ENCODE measurements around the gene COQ3. TPM values are rescaled to one million over a fixed set of nuclear protein-coding genes. Genes with fewer than 3 reads are reported as not detected.
A peak's percentile ranks its signal among the peaks of the same experiment; 100 is the strongest.

COQ3 gene
- total and polyA plus RNA-seq, 12 donors: 22.4 to 41.5 (median 33.4) TPM

DNA sequence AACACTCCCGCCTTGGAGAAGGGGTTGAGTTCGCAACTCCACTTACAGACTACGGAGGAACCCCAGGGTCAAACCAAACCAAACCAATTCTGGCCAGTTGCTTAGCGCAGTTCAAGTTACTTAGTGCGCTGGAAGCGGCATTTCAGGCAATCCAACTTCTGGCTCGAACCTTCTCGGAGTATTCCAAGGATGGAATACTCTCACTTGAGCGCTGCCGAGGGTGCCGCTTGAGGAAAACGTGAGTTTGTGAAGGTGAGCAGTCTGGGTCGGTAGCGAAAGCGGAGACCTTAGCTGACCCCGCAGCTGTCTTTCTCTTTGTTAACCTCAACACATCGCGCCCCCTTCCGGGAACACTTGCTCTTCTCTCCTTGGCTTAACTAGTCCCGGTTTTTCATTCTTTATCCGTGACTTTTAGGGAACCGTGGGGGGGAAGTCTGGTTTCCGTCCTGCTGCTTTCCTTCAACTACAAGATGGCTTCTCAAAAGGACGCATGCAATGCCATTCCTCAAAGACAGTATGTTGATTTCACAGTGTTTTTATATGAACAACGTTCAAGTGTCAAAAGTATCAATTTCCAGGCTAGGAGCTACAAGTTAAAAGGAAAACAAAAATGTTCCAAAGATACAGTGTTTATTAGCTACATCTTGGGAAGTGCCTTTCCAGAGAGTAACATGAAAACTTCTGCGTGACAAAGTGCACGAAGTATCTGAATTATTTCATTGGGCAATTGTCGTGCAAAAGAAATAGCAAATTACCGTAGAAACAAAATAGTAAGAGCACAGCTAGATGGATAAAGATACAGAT lies 31.9 kb upstream of the COQ3 start:
- TF ChIP-seq, protein P1, sequence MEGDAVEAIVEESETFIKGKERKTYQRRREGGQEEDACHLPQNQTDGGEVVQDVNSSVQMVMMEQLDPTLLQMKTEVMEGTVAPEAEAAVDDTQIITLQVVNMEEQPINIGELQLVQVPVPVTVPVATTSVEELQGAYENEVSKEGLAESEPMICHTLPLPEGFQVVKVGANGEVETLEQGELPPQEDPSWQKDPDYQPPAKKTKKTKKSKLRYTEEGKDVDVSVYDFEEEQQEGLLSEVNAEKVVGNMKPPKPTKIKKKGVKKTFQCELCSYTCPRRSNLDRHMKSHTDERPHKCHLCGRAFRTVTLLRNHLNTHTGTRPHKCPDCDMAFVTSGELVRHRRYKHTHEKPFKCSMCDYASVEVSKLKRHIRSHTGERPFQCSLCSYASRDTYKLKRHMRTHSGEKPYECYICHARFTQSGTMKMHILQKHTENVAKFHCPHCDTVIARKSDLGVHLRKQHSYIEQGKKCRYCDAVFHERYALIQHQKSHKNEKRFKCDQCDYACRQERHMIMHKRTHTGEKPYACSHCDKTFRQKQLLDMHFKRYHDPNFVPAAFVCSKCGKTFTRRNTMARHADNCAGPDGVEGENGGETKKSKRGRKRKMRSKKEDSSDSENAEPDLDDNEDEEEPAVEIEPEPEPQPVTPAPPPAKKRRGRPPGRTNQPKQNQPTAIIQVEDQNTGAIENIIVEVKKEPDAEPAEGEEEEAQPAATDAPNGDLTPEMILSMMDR (IDR thresholded peaks at IDR 0.05): peak in 7 of 9 donors; percentile 17 to 58 (median 47)
- H3K27ac ChIP-seq: peak overlapping the region; percentile 89 to 98 (median 96)
- DNase-seq (peak; percentile 79 to 85), ATAC-seq (peak; percentile 82 to 90 (median 86))
- intact Hi-C loops (cut with DNase I): loop anchor here in 4 of 10 donors (5.0 to 10.0 kb wide), 4 partner anchors 34 to 139 kb away; partner anchors contain the start of genes USP45 (in 4 of the 4), CCNC (in 1 of the 4) and COQ3 (in 1 of the 4)
- H3K27me3 ChIP-seq: no peaks in the 10 kb centered on the region
- 1 to 3% methylated on average over 29 of the region's 29 CpGs for WGBS, 2 donors
- H3K9me3 ChIP-seq: no peaks in the 10 kb centered on the region
- H3K4me1 ChIP-seq: peaks cover 7 to 56% (median 54%) of the 10 kb centered on the region in 9 donors
- H3K36me3 ChIP-seq: peaks cover 0 to 18% (median 0%) of the 10 kb centered on the region in 9 donors
- peak overlapping the region; percentile 60 to 95 (median 78) for H3K4me3 ChIP-seq

- intact Hi-C loops (cut with DNase I): loop anchor here in 4 of 10 donors (5.0 to 10.0 kb wide), 4 partner anchors 33 to 140 kb away; partner anchors contain the start of genes USP45 (in 4 of the 4), CCNC (in 1 of the 4) and COQ3 (in 1 of the 4)
- Histone ChIP-seq H3K27me3 (no peaks in the 10 kb centered on the region), H3K4me3 (peak within 1 kb of the TSS; percentile 60 to 95 (median 78)), H3K9me3 (no peaks in the 10 kb centered on the region), H3K4me1 (peaks cover 7 to 65% (median 62%) of the 10 kb centered on the region in 9 donors), H3K36me3 (peaks cover 0 to 13% (median 0%) of the 10 kb centered on the region in 9 donors), H3K27ac (peak within 1 kb of the TSS; percentile 89 to 98 (median 96))
- peak; percentile 77 to 97 for DNase-seq
- TF ChIP-seq, protein P1 (IDR thresholded peaks at IDR 0.05): no peak
- WGBS, 2 donors: 0% methylated on average over 53 of the region's 53 CpGs
- peak; percentile 95 to 99 (median 96) for ATAC-seq
These were observed 31.0 kb upstream of the COQ3 start, which contains the start of gene PNISR for GRCh38 chr6:99424761-99425646. PNISR (minus strand) TSS chr6:99425308; CDS start chr6:99414659, 10,649 bp downstream.

DNA sequence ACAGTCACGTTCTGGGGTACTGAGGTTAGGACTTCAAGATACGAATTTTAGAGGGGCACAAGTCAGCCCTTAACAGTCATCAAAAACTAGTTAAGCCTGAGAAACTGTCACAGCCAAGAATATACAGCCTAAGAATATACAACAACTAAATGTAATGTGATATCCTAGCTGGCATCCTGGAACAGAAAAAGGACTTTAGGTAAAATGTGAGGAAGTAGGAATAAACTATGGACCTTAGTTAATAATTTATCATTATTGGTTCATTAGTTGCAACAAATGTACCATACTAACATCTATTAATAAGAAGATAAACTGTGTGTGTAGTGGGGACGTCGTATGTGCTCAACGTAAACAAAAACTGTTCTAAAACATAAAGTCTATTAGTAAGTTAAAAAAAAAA lies 30.0 kb upstream of the COQ3 start:
- ATAC-seq: no peak
- Histone ChIP-seq H3K4me3 (peak overlapping the region in 9 of 10 donors; percentile 60 to 95 (median 79)), H3K27ac (peak overlapping the region in 7 of 10 donors; percentile 95 to 98 (median 96)), H3K36me3 (peaks cover 0 to 13% (median 0%) of the 10 kb centered on the region in 9 donors), H3K9me3 (no peaks in the 10 kb centered on the region), H3K4me1 (peaks cover 7 to 74% (median 70%) of the 10 kb centered on the region in 9 donors), H3K27me3 (no peaks in the 10 kb centered on the region)
- DNase-seq: no peak
- TF ChIP-seq, protein P1 (IDR thresholded peaks at IDR 0.05): no peak
- 47 to 51% methylated on average over 5 of the region's 5 CpGs for WGBS, 2 donors
- intact Hi-C loops (cut with DNase I): loop anchor here in 4 of 10 donors (10.0 kb wide), 2 partner anchors 91 to 141 kb away; partner anchors contain the start of genes USP45 (in 3 of the 4) and CCNC (in 1 of the 4)
